Kidney (tissue), 14 donors: ENCODE measurements around the gene RAC2. TPM values are rescaled to one million over a fixed set of nuclear protein-coding genes. Genes with fewer than 3 reads are reported as not detected.

Experiments used
- DNase-seq, 5 donors: peaks; one replicate each; pipeline ENCODE4 v3.0.0-alpha.2; 2013 to 2020
- FAIRE-seq: peaks from 2 replicates; lab custom pipeline; 2012; peaks lifted over from hg19 to GRCh38; lab: Jason Lieb, UNC
- H3K27ac ChIP-seq, 2 donors: one replicate each; pipeline ENCODE4 v1.7.0; 2013; ENCODE audit warnings: low read depth in 2 of 2, low read length in 2 of 2, inconsistent platforms in 1 of 2
- H3K27me3 ChIP-seq: one replicate; pipeline ENCODE4 v1.7.1; 2013; ENCODE audit warnings: low read length, inconsistent platforms; ENCODE audit not compliant: control insufficient read depth, insufficient read depth
- H3K36me3 ChIP-seq, 3 donors: one replicate each; pipeline versions ENCODE4 v1.7.0 to v1.7.1; 2013; ENCODE audit warnings: low read length in 3 of 3, control low read depth in 1 of 3, inconsistent platforms in 1 of 3; ENCODE audit not compliant: insufficient read depth in 3 of 3, control insufficient read depth in 2 of 3
- H3K4me1 ChIP-seq, 3 donors: one replicate each; pipeline versions ENCODE4 v1.7.0 to v1.7.1; 2013; ENCODE audit warnings: low read length in 3 of 3, inconsistent platforms in 1 of 3, low read depth in 1 of 3; ENCODE audit not compliant: control insufficient read depth in 2 of 3, insufficient read depth in 2 of 3
- H3K4me3 ChIP-seq, 3 donors: one replicate each; pipeline versions ENCODE4 v1.7.0 to v1.8.1; 2013; ENCODE audit warnings: low read length in 3 of 3, control low read depth in 1 of 3, inconsistent platforms in 1 of 3
- H3K9ac ChIP-seq, 3 donors: one replicate each; pipeline versions ENCODE4 v1.7.0 to v1.7.1; 2013; ENCODE audit warnings: low read length in 3 of 3, control low read depth in 1 of 3, inconsistent platforms in 1 of 3
- H3K9me3 ChIP-seq, 3 donors: one replicate each; pipeline versions ENCODE4 v1.7.0 to v1.7.1; 2013; ENCODE audit warnings: low read length in 3 of 3, control low read depth in 1 of 3, inconsistent platforms in 1 of 3; ENCODE audit not compliant: control insufficient read depth in 2 of 3, insufficient read depth in 1 of 3
- intact Hi-C: fragments of 100-400 bp; cut with DNase I; formaldehyde crosslinking; loops from one replicate; pipeline ENCODE4 v1.11.1; 2022
- polyA plus RNA-seq: library from polyadenylated mRNA; stranded (reverse); fragments of 350-450 nt; fragmentation: Illumina TruSeq; extraction: RNeasy Lipid Tissue Mini Kit (QIAGEN cat#74804); gene quantifications from one replicate; pipeline ENCODE4 v1.2.3, GENCODE V29; 2014; ENCODE audit warnings: low read depth, low replicate concordance; ENCODE audit not compliant: insufficient read depth
- total RNA-seq: library from RNA; stranded (reverse); fragmentation: NEBNext Ultra II Directional; extraction: Animal tissue kit (Norgen Biotek cat#: 25700); gene quantifications from one replicate; pipeline ENCODE4 v1.2.1, GENCODE V29; 2021
- TF ChIP-seq, protein P1 (sequence below): IDR thresholded peaks from 3 replicates; pipeline ENCODE4 v1.5.1; 2012; ENCODE audit warnings: mild to moderate bottlenecking, moderate library complexity, borderline replicate concordance; ENCODE audit not compliant: insufficient read depth; ENCODE audit errors: extremely low read depth
- donor health status: control.
- donor health status: control.
- donor health status: control.
- donor health status: control.
- donor health status: control.
- donor health status: DM: yes; HTN: yes; CAD: no.
- donor health status: Normal renal cell carcinoma (clear cell type).

Gene RAC2
- total and polyA plus RNA-seq, 2 donors from 2014 or later: 4.5 to 38.6 TPM

DNA sequence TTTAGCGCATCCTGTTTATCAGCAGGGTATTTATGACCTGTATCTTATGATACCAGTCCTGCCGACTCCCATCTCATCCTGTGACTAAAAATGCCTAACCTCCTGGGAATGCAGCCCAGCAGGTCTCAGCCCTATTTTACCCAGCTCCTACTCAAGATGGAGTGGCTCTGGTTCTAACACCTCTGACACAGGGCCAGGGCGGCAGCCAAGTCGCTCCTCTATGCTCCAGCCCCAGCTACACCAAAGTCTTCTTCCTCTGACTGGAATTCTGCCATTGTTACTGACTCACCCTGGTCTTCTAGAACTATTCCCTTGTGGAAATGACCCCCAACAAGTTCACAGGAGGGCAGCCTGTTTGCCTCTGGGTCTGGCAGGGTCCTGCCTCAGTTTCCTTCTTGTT is 48.1 kb downstream of the RAC2 start:
- Histone ChIP-seq H3K36me3 (no peaks in the 10 kb centered on the region), H3K4me3 (no peak overlapping the region), H3K27ac (peak overlapping the region; percentile 94 to 95), H3K4me1 (peaks cover 0 to 34% (median 34%) of the 10 kb centered on the region in 3 donors), H3K9me3 (no peaks in the 10 kb centered on the region), H3K27me3 (no peaks in the 10 kb centered on the region), H3K9ac (no peak overlapping the region)
- DNase-seq (peak in 2 of 5 donors; percentile 19 to 33), FAIRE-seq (no peak)
- TF ChIP-seq, protein P1, sequence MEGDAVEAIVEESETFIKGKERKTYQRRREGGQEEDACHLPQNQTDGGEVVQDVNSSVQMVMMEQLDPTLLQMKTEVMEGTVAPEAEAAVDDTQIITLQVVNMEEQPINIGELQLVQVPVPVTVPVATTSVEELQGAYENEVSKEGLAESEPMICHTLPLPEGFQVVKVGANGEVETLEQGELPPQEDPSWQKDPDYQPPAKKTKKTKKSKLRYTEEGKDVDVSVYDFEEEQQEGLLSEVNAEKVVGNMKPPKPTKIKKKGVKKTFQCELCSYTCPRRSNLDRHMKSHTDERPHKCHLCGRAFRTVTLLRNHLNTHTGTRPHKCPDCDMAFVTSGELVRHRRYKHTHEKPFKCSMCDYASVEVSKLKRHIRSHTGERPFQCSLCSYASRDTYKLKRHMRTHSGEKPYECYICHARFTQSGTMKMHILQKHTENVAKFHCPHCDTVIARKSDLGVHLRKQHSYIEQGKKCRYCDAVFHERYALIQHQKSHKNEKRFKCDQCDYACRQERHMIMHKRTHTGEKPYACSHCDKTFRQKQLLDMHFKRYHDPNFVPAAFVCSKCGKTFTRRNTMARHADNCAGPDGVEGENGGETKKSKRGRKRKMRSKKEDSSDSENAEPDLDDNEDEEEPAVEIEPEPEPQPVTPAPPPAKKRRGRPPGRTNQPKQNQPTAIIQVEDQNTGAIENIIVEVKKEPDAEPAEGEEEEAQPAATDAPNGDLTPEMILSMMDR: no peak
- intact Hi-C loops: no loop called here

DNA sequence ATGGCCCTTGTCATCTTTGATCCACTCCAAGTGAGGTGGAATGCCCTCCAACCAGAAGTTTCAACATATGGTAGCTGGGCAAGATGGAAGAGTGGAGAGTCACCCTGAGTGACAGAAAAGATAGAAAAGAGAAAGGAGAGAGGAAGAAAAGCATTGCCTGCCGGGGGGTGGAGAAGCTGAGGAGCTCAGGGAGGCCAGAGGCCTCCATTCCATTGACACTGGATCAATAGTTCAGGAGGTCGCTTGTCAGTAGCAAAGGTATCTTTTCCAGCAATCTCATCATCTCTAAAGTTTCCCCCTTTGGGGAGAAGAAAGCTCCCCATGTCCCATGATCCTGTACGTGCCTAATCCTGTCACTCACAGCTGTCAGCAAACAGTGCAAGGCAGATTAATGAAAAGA is 49.3 kb downstream of the RAC2 start:
- H3K4me3 ChIP-seq: no peak overlapping the region
- H3K36me3 ChIP-seq: no peaks in the 10 kb centered on the region
- FAIRE-seq: no peak
- no peaks in the 10 kb centered on the region for H3K9me3 ChIP-seq
- H3K27me3 ChIP-seq: no peaks in the 10 kb centered on the region
- no peak overlapping the region for H3K9ac ChIP-seq
- peak in 1 of 5 donors; percentile 12 for DNase-seq
- intact Hi-C loops: no loop called here
- TF ChIP-seq, protein P1: no peak
- peaks cover 0 to 34% (median 33%) of the 10 kb centered on the region in 3 donors for H3K4me1 ChIP-seq
- no peak overlapping the region for H3K27ac ChIP-seq

- intact Hi-C loops: no loop called here
- Histone ChIP-seq H3K4me3 (no peak overlapping the region), H3K4me1 (peaks cover 10 to 41% (median 41%) of the 10 kb centered on the region in 3 donors), H3K9me3 (no peaks in the 10 kb centered on the region), H3K9ac (no peak overlapping the region), H3K36me3 (no peaks in the 10 kb centered on the region), H3K27ac (peak overlapping the region; percentile 33 to 73), H3K27me3 (no peaks in the 10 kb centered on the region)
- no peak for FAIRE-seq
- DNase-seq: peak; percentile 6 to 88 (median 77)
- TF ChIP-seq, protein P1: no peak
Measured at GRCh38 chr22:37193629-37194191, 50.4 kb downstream of the RAC2 start.

DNA sequence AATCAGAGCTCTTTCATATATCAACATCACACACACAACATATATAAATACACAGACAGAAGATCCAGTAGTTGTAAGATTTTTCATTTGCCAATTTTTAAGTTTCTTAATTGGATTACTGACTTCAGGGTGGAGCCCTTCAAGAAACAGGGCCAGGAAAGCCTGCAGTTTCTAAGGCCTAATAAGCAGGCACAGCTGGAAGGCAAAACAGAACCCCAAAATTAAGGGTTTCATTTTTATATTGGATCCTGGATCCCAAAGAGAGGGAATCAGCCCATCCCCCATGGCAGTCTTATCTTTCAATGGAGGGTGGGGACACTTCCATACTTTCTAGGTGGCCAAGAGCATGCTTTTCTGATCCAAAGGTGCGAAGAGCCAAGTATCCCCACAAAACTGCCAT is 51.3 kb downstream of the RAC2 start:
- Histone ChIP-seq H3K9ac (no peak overlapping the region), H3K9me3 (no peaks in the 10 kb centered on the region), H3K4me3 (no peak overlapping the region), H3K4me1 (peaks cover 14 to 46% (median 40%) of the 10 kb centered on the region in 3 donors), H3K27me3 (no peaks in the 10 kb centered on the region), H3K36me3 (no peaks in the 10 kb centered on the region), H3K27ac (no peak overlapping the region)
- TF ChIP-seq, protein P1: no peak
- intact Hi-C loops: no loop called here
- FAIRE-seq: no peak
- DNase-seq: peak in 1 of 5 donors; percentile 1
